Nephron (organoid): ENCODE measurements around the gene KCND3.

Experiments used
- H3K27ac Mint-ChIP-seq, 3 experiments: 2 replicates each; pipeline ENCODE4 v1.8.0; 2020; ENCODE audit warnings: mixed read lengths in 3 of 3, mild to moderate bottlenecking in 2 of 3, moderate library complexity in 1 of 3
- H3K27me3 Mint-ChIP-seq: 2 replicates; pipeline ENCODE4 v1.8.0; 2021; ENCODE audit warnings: low read depth, mild to moderate bottlenecking, moderate library complexity, mixed read lengths
- H3K36me3 Mint-ChIP-seq: 2 replicates; pipeline ENCODE4 v1.8.0; 2020; ENCODE audit warnings: low read depth, mixed read lengths
- H3K4me1 Mint-ChIP-seq: 2 replicates; pipeline ENCODE4 v1.8.0; 2020; ENCODE audit warnings: mixed read lengths
- H3K4me3 Mint-ChIP-seq, 3 experiments: 2 replicates each; pipeline ENCODE4 v1.8.0; 2020; ENCODE audit warnings: mild to moderate bottlenecking in 3 of 3, mixed read lengths in 3 of 3, moderate library complexity in 2 of 3
- H3K9me3 Mint-ChIP-seq: 2 replicates; pipeline ENCODE4 v1.8.0; 2020; ENCODE audit warnings: mixed read lengths
- CTCF ChIP-seq, 3 experiments: fragments of 200-600 bp; sonication (generic); IDR thresholded peaks; one replicate each; pipeline ENCODE4 v1.5.0; 2021; ENCODE audit warnings: antibody characterized with exemption in 3 of 3; ENCODE audit not compliant: unreplicated experiment in 3 of 3

KCND3 gene

DNA sequence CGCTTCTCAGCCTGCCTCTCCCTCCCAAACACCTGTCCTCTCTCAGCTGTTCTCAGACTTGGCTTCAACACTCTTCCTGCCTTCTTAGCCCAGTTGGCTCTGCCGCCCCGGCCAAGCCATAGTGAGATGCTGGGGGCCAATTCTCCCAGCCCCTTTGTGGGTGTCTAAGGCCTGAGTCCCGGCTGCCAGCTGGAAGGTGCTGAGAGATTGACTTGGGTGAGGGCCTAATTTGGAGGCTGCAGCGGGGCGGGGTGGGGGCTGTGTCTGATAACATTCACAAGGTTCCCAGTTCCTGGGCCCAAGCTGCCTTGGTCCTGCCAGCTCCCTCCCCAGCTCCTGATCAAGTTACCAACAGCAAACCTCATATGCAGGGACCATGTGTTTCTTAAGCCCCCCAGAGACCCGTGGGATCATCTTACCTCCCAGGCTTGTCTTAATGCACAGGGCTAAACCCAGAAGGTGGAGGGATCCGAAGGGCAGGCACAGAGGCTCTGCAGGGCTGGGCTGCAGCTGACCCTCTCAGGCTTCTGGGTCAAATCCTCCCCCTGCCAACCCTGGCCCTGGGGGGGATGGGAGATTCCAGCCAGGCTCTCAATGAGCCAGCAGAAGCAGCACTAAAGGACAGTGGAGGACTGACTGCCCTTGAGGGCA, 260.1 kb downstream of the KCND3 start:
- H3K9me3 Mint-ChIP-seq = no peaks in the 10 kb centered on the region
- H3K27ac Mint-ChIP-seq = peak overlapping the region; percentile 55 to 84 (median 60)
- H3K27me3 Mint-ChIP-seq = peaks cover 5% of the 10 kb centered on the region
- no peak for TF ChIP-seq CTCF (IDR thresholded peaks at IDR 0.05; ENCODE audit: unreplicated experiment in 3 of 3)
- peak overlapping the region in 1 of 3 experiments; percentile 58 for H3K4me3 Mint-ChIP-seq
- H3K4me1 Mint-ChIP-seq = peaks cover 59% of the 10 kb centered on the region
- H3K36me3 Mint-ChIP-seq = no peaks in the 10 kb centered on the region

GRCh38 chr1:111727056-111727455, 262.4 kb downstream of the KCND3 start:
- Mint-ChIP-seq H3K4me1 (peaks cover 77% of the 10 kb centered on the region), H3K27ac (peak overlapping the region in 1 of 3 experiments; percentile 54), H3K27me3 (no peaks in the 10 kb centered on the region), H3K4me3 (no peak overlapping the region), H3K9me3 (no peaks in the 10 kb centered on the region), H3K36me3 (no peaks in the 10 kb centered on the region)
- TF ChIP-seq CTCF (IDR thresholded peaks at IDR 0.05; ENCODE audit: unreplicated experiment in 3 of 3) = no peak

GRCh38 chr1:111725192-111725591, 264.3 kb downstream of the KCND3 start:
- Mint-ChIP-seq H3K9me3 (no peaks in the 10 kb centered on the region), H3K27ac (peak overlapping the region; percentile 67 to 84 (median 83)), H3K36me3 (no peaks in the 10 kb centered on the region), H3K4me3 (peak overlapping the region in 2 of 3 experiments; percentile 50 to 78), H3K4me1 (peaks cover 81% of the 10 kb centered on the region), H3K27me3 (no peaks in the 10 kb centered on the region)
- no peak for TF ChIP-seq CTCF (IDR thresholded peaks at IDR 0.05; ENCODE audit: unreplicated experiment in 3 of 3)

DNA sequence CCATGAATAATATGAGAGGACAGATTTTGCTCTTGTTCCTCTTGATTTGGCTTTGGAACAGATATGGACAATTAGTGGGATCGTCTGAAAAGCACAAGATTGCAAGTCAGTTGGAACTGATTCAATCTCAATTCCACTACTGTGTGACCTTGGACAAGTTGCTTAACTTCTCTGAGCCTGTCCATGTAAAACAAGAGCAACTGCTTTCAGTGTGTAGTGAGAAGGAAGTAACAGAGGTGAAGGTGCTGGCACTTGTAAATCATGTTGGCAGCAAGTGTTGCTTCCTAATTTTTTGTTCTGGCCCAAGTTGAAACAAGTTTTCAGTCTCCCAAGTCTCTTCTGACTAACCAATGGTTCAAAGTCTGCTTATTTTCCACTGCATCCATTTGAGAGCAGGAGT, 265.6 kb downstream of the KCND3 start:
- TF ChIP-seq CTCF (IDR thresholded peaks at IDR 0.05; ENCODE audit: unreplicated experiment in 3 of 3) = no peak
- H3K9me3 Mint-ChIP-seq = no peaks in the 10 kb centered on the region
- no peaks in the 10 kb centered on the region for H3K36me3 Mint-ChIP-seq
- H3K4me3 Mint-ChIP-seq = peak overlapping the region in 1 of 3 experiments; percentile 78
- peak overlapping the region in 2 of 3 experiments; percentile 67 to 84 for H3K27ac Mint-ChIP-seq
- H3K27me3 Mint-ChIP-seq = no peaks in the 10 kb centered on the region
- H3K4me1 Mint-ChIP-seq = peaks cover 78% of the 10 kb centered on the region

DNA sequence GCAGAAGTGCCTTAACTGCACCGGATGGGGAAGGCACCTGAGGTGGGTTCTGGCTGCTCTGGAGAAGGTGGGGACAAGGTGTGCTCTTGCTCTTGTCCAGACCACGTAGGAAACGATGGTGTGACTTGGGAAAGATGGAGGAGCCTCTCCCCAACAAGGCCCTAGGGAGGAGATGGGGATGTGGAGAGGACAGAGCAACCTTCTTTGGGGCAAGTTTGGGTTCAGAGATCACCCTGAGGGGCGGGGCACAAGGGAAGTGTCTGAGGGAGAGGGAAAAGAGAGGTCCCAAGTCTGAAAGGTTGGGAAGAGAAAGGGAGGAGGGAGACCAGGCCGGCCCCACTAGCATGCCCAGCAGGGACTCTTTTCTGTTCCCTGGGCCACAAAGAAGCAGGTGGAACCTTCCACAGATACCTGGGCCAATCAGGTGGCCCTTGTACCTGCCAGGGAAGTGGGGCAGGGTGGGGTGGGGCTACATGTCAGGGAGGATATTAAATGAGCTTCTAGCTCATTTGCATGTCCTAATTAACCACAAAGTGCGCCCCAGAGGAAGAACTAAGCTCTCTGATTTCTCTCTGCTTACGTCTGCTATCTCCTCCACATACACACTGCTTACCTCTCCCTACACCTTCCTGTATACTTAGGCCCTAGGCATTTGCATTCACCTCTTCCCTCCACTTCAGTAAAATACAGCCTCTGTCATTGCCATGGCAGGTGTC, 266.2 kb downstream of the KCND3 start:
- Mint-ChIP-seq H3K27me3 (no peaks in the 10 kb centered on the region), H3K9me3 (no peaks in the 10 kb centered on the region), H3K4me3 (peak overlapping the region in 1 of 3 experiments; percentile 35), H3K4me1 (peaks cover 79% of the 10 kb centered on the region), H3K36me3 (no peaks in the 10 kb centered on the region), H3K27ac (peak overlapping the region in 2 of 3 experiments; percentile 49 to 55)
- TF ChIP-seq CTCF (IDR thresholded peaks at IDR 0.05; ENCODE audit: unreplicated experiment in 3 of 3) = no peak
